H9 (cell line): ENCODE data around the gene DLEC1. TPM values are rescaled to one million over a fixed set of nuclear protein-coding genes. Genes with fewer than 3 reads are reported as not detected.

Experiments used
- DNase-seq: peaks from one replicate; pipeline ENCODE4 v3.0.0-alpha.2; 2017
- H2AFZ ChIP-seq: one replicate; pipeline ENCODE4 v1.6.1; 2013; ENCODE audit warnings: mild to moderate bottlenecking, low read length, control low read depth, moderate library complexity
- H2AK5ac ChIP-seq: 2 replicates; pipeline ENCODE4 v1.6.1; 2013; ENCODE audit warnings: low read length, control low read depth, mixed read lengths; ENCODE audit not compliant: insufficient read length
- H2BK120ac ChIP-seq: one replicate; pipeline ENCODE4 v1.6.1; 2013; ENCODE audit warnings: low read depth, mild to moderate bottlenecking, low read length, control low read depth, inconsistent platforms; ENCODE audit not compliant: poor library complexity, severe bottlenecking
- H2BK12ac ChIP-seq: 2 replicates; pipeline ENCODE4 v1.6.1; 2013; ENCODE audit warnings: low read length, control low read depth, mixed read lengths, low read depth; ENCODE audit not compliant: insufficient read length
- H2BK15ac ChIP-seq: 2 replicates; pipeline ENCODE4 v1.6.1; 2013; ENCODE audit warnings: low read depth, low read length, control low read depth
- H2BK20ac ChIP-seq: one replicate; pipeline ENCODE4 v1.6.1; 2013; ENCODE audit warnings: low read depth, mild to moderate bottlenecking, low read length, control low read depth, inconsistent platforms; ENCODE audit not compliant: poor library complexity, severe bottlenecking
- H2BK5ac ChIP-seq: 2 replicates; pipeline ENCODE4 v1.6.1; 2013; ENCODE audit warnings: low read length, control low read depth, mixed read lengths; ENCODE audit not compliant: insufficient read length
- H3K14ac ChIP-seq: 2 replicates; pipeline ENCODE4 v1.6.1; 2013; ENCODE audit warnings: low read length, control low read depth; ENCODE audit not compliant: insufficient read depth
- H3K18ac ChIP-seq: 2 replicates; pipeline ENCODE4 v1.6.1; 2013; ENCODE audit warnings: low read depth, mild to moderate bottlenecking, mixed read lengths, low read length, control low read depth; ENCODE audit not compliant: insufficient read length
- H3K23ac ChIP-seq: 2 replicates; pipeline ENCODE4 v1.6.1; 2013; ENCODE audit warnings: low read length, control low read depth, mixed read lengths, low read depth; ENCODE audit not compliant: insufficient read length
- H3K23me2 ChIP-seq: 2 replicates; pipeline ENCODE4 v1.6.1; 2013; ENCODE audit warnings: low read depth, mild to moderate bottlenecking, mixed read lengths, low read length, control low read depth; ENCODE audit not compliant: insufficient read length, poor library complexity, severe bottlenecking
- H3K27ac ChIP-seq: 2 replicates; pipeline ENCODE4 v1.5.1; 2013; ENCODE audit warnings: low read length, control low read depth, mixed read lengths, low read depth; ENCODE audit not compliant: insufficient read length
- H3K27me3 ChIP-seq: 2 replicates; pipeline ENCODE4 v1.6.1; 2013; ENCODE audit warnings: low read length, control low read depth, inconsistent platforms; ENCODE audit not compliant: insufficient read depth
- H3K4ac ChIP-seq: 2 replicates; pipeline ENCODE4 v1.6.1; 2013; ENCODE audit warnings: low read depth, mild to moderate bottlenecking, control low read depth, inconsistent platforms, low read length, moderate library complexity
- H3K4me1 ChIP-seq: 2 replicates; pipeline ENCODE4 v1.6.1; 2013; ENCODE audit warnings: low read length, control low read depth, inconsistent platforms; ENCODE audit not compliant: insufficient read depth
- H3K4me2 ChIP-seq: 2 replicates; pipeline ENCODE4 v1.6.1; 2013; ENCODE audit warnings: low read length, control low read depth, mixed read lengths; ENCODE audit not compliant: insufficient read length, insufficient read depth
- H3K56ac ChIP-seq: 2 replicates; pipeline ENCODE4 v1.6.1; 2013; ENCODE audit warnings: low read depth, mild to moderate bottlenecking, mixed read lengths, low read length, control low read depth; ENCODE audit not compliant: insufficient read length
- H3K79me1 ChIP-seq: 2 replicates; pipeline ENCODE4 v1.6.1; 2013; ENCODE audit warnings: low read depth, mild to moderate bottlenecking, moderate library complexity, low read length, control low read depth, inconsistent platforms; ENCODE audit not compliant: insufficient read depth, poor library complexity, severe bottlenecking
- H3K79me2 ChIP-seq: 2 replicates; pipeline ENCODE4 v1.6.1; 2013; ENCODE audit warnings: low read length, control low read depth, inconsistent platforms; ENCODE audit not compliant: insufficient read depth
- H3K9ac ChIP-seq: 2 replicates; pipeline ENCODE4 v1.6.1; 2013; ENCODE audit warnings: low read length, control low read depth, mixed read lengths; ENCODE audit not compliant: insufficient read length; ENCODE audit errors: extremely low read depth
- H3K9me3 ChIP-seq: one replicate; pipeline ENCODE4 v1.6.1; 2013; ENCODE audit warnings: low read depth, low read length, inconsistent platforms; ENCODE audit not compliant: control insufficient read depth
- H3T11ph ChIP-seq: one replicate; pipeline ENCODE4 v1.6.1; 2013; ENCODE audit warnings: mild to moderate bottlenecking, low read length, control low read depth, inconsistent platforms
- H4K20me1 ChIP-seq: one replicate; pipeline ENCODE4 v1.6.1; 2013; ENCODE audit not compliant: control insufficient read depth, insufficient read length, insufficient read depth
- H4K5ac ChIP-seq: 2 replicates; pipeline ENCODE4 v1.6.1; 2013; ENCODE audit warnings: low read depth, mild to moderate bottlenecking, mixed read lengths, low read length, control low read depth; ENCODE audit not compliant: insufficient read length
- H4K8ac ChIP-seq: replicated peaks from 2 replicates; pipeline ENCODE4 v1.6.1; 2013; ENCODE audit warnings: low read length, control low read depth, mixed read lengths, low read depth; ENCODE audit not compliant: insufficient read length
- H4K91ac ChIP-seq: 2 replicates; pipeline ENCODE4 v1.6.1; 2013; ENCODE audit warnings: low read depth, mild to moderate bottlenecking, moderate library complexity, mixed read lengths, low read length, control low read depth; ENCODE audit not compliant: insufficient read length
- H3K27ac Mint-ChIP-seq, 3 experiments: 2 replicates in 2 of 3; 3 replicates in 1 of 3; pipeline ENCODE4 v1.8.0; 2020 to 2021; ENCODE audit warnings: mixed read lengths in 3 of 3, mild to moderate bottlenecking in 1 of 3, moderate library complexity in 1 of 3
- H3K27me3 Mint-ChIP-seq: 2 replicates; pipeline ENCODE4 v1.8.0; 2021; ENCODE audit warnings: low read depth, mild to moderate bottlenecking, moderate library complexity, mixed read lengths
- H3K36me3 Mint-ChIP-seq, 3 experiments: 2 replicates in 2 of 3; 3 replicates in 1 of 3; pipeline ENCODE4 v1.8.0; 2020 to 2021; ENCODE audit warnings: low read depth in 3 of 3, mixed read lengths in 3 of 3; ENCODE audit not compliant: insufficient read depth in 1 of 3
- H3K4me1 Mint-ChIP-seq, 2 experiments: 2 replicates each; pipeline ENCODE4 v1.8.0; 2020; ENCODE audit warnings: mixed read lengths in 2 of 2
- H3K4me3 Mint-ChIP-seq, 2 experiments: 2 replicates in 1 of 2; 3 replicates in 1 of 2; pipeline ENCODE4 v1.8.0; 2020 to 2021; ENCODE audit warnings: mild to moderate bottlenecking in 2 of 2, mixed read lengths in 2 of 2, moderate library complexity in 1 of 2
- H3K9me3 Mint-ChIP-seq, 2 experiments: 2 replicates in 1 of 2; 3 replicates in 1 of 2; pipeline ENCODE4 v1.8.0; 2020; ENCODE audit warnings: mild to moderate bottlenecking in 2 of 2, mixed read lengths in 2 of 2, moderate library complexity in 1 of 2
- WGBS: extraction: QIAGEN DNeasy Blood & Tissue Kit; methylation state at CpG from one replicate; pipeline ENCODE4 v1.1.7; 2013; ENCODE audit warnings: missing lambda C conversion rate, low lambda C conversion rate, mixed read lengths; ENCODE audit not compliant: insufficient read length; ENCODE audit errors: extremely low coverage; 5-methylcytosine and 5-hydroxymethylcytosine counted together
- total RNA-seq: library from RNA; stranded (reverse); gene quantifications from 2 replicates; pipeline ENCODE4 v1.2.1, GENCODE V29; 2021
- TF ChIP-seq, protein P1 (sequence below): fragments of 200-600 bp; sonication (generic); conservative IDR thresholded peaks from 3 replicates; pipeline ENCODE4 v1.8.0; 2021; ENCODE audit warnings: antibody characterized with exemption, mild to moderate bottlenecking

The DLEC1 gene
- total RNA-seq, 1 experiment from 2014 or later: 2.1 TPM

DNA sequence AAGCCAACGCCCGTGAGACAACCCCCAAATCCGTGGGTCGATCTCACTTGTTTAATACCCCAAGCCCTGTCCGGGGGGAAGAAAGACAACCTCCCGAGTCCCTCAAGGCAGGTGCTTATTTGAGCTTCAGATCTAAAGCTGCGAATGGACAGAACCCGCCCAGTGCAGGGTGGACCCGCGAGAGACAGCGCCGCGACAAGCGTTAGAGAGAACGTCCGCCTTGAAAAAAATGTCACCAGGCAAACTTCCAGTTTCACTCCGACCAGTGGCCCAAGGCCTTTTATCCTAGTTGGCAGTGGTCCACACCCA, 125.6 kb downstream of the DLEC1 start:
- Histone ChIP-seq H3K79me1 (no peaks in the 10 kb centered on the region), H2BK5ac (no peak overlapping the region), H2BK120ac (no peak overlapping the region), H3K9ac (peak overlapping the region; percentile 17), H2BK15ac (no peak overlapping the region), H2AK5ac (no peak overlapping the region), H3K4me1 (no peaks in the 10 kb centered on the region), H4K20me1 (no peaks in the 10 kb centered on the region), H3T11ph (no peak overlapping the region), H4K91ac (no peak overlapping the region), H2AFZ (no peak overlapping the region), H2BK12ac (no peak overlapping the region), H3K56ac (no peak overlapping the region), H3K18ac (peak overlapping the region; percentile 41), H3K14ac (no peak overlapping the region), H3K4ac (no peak overlapping the region), H3K23me2 (peaks cover 3% of the 10 kb centered on the region), H4K8ac (no peak overlapping the region), H3K79me2 (peaks cover 12% of the 10 kb centered on the region; the same call in 1 of the 2 replicates), H3K23ac (no peak overlapping the region), H3K27ac (no peak overlapping the region), H3K27me3 (no peaks in the 10 kb centered on the region), H3K4me2 (peak overlapping the region; percentile 69), H2BK20ac (no peak overlapping the region), H4K5ac (no peak overlapping the region), H3K9me3 (no peaks in the 10 kb centered on the region)
- peaks cover 0 to 4% (median 0%) of the 10 kb centered on the region in 3 experiments; a peak in 1 of 7 replicates for H3K36me3 Mint-ChIP-seq
- 0 out of 2 replicates have a peak, but pooled peaks cover 3% of the 10 kb centered on the region for H3K27me3 Mint-ChIP-seq
- no peak for DNase-seq
- TF ChIP-seq, protein P1, sequence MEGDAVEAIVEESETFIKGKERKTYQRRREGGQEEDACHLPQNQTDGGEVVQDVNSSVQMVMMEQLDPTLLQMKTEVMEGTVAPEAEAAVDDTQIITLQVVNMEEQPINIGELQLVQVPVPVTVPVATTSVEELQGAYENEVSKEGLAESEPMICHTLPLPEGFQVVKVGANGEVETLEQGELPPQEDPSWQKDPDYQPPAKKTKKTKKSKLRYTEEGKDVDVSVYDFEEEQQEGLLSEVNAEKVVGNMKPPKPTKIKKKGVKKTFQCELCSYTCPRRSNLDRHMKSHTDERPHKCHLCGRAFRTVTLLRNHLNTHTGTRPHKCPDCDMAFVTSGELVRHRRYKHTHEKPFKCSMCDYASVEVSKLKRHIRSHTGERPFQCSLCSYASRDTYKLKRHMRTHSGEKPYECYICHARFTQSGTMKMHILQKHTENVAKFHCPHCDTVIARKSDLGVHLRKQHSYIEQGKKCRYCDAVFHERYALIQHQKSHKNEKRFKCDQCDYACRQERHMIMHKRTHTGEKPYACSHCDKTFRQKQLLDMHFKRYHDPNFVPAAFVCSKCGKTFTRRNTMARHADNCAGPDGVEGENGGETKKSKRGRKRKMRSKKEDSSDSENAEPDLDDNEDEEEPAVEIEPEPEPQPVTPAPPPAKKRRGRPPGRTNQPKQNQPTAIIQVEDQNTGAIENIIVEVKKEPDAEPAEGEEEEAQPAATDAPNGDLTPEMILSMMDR: no peak
- no CpG with 5 or more reads among the region's 17 CpGs for WGBS
- H3K4me1 Mint-ChIP-seq: peaks cover 11 to 21% of the 10 kb centered on the region in 2 experiments
- H3K27ac Mint-ChIP-seq: peak overlapping the region; percentile 99 to 100 (median 100)
- no peaks in the 10 kb centered on the region for H3K9me3 Mint-ChIP-seq
- H3K4me3 Mint-ChIP-seq: peak overlapping the region; percentile 93 to 99
